GM21737 (cell line): Measurements from ENCODE around the gene COL23A1.

Experiments
- ATAC-seq: cut with Tn5 transposase; IDR thresholded peaks from one replicate; pipeline ENCODE4 v1.9.1; 2021; ENCODE audit warnings: mild to moderate bottlenecking, moderate library complexity; ENCODE audit not compliant: unreplicated experiment

The COL23A1 gene

DNA sequence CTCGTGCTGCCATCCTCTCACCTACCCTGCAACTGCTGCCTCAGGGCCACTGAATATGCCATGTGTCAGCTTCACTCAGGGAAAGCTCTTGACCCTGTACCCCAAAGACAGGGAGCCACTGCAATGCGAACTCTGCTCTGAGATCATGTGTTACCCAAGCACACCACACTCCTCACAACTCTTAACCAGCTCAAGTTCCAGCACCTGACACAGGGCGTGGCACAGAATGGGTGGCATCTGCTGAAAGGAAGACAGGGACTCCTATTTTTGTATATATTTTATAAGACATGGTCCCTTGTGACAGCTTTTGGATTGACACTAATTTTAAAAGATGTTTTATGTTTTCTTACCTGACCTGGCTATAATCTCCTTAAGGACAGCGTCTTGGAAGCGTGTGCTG, 368.3 kb downstream of the COL23A1 start:
- ATAC-seq, result no peak

- ATAC-seq, result no peak
Observed at GRCh38 chr5:178221282-178221681, 368.9 kb downstream of the COL23A1 start.

GRCh38 chr5:178218827-178219226, 371.4 kb downstream of the COL23A1 start:
- ATAC-seq, result no peak

GRCh38 chr5:178218237-178218776, 371.9 kb downstream of the COL23A1 start:
- ATAC-seq, result no peak

DNA sequence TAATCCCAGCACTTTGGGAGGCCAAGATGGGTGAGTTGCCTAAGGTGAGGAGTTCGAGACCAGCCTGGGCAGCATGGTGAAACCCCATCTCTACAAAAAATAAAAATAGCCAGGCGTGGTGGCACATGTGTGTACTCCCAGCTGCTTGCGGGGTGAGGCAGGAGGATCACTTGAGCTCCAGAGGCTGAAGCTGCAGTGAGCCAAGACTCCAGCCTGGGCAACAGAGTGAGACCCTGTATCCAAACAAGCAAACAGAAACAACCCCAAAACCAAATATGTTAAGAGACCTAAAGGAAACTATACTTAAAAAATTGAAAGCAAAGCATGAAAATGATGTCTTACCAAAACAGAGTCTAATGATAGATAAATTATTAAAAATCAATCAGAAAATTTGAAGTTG, 373.4 kb downstream of the COL23A1 start:
- ATAC-seq, result no peak

- no peak for ATAC-seq
Observed at GRCh38 chr5:178216088-178216534, 374.1 kb downstream of the COL23A1 start.

- no peak for ATAC-seq
Observed at GRCh38 chr5:178215280-178216002, 374.8 kb downstream of the COL23A1 start.

- ATAC-seq, result no peak
Observed at GRCh38 chr5:178214160-178214803, 375.9 kb downstream of the COL23A1 start.

GRCh38 chr5:178213748-178214151, 376.4 kb downstream of the COL23A1 start:
- ATAC-seq, result no peak

- ATAC-seq, result no peak
Observed at GRCh38 chr5:178213003-178213461, 377.2 kb downstream of the COL23A1 start.

- ATAC-seq, result no peak
Observed at GRCh38 chr5:178212241-178213002, 377.8 kb downstream of the COL23A1 start.

DNA sequence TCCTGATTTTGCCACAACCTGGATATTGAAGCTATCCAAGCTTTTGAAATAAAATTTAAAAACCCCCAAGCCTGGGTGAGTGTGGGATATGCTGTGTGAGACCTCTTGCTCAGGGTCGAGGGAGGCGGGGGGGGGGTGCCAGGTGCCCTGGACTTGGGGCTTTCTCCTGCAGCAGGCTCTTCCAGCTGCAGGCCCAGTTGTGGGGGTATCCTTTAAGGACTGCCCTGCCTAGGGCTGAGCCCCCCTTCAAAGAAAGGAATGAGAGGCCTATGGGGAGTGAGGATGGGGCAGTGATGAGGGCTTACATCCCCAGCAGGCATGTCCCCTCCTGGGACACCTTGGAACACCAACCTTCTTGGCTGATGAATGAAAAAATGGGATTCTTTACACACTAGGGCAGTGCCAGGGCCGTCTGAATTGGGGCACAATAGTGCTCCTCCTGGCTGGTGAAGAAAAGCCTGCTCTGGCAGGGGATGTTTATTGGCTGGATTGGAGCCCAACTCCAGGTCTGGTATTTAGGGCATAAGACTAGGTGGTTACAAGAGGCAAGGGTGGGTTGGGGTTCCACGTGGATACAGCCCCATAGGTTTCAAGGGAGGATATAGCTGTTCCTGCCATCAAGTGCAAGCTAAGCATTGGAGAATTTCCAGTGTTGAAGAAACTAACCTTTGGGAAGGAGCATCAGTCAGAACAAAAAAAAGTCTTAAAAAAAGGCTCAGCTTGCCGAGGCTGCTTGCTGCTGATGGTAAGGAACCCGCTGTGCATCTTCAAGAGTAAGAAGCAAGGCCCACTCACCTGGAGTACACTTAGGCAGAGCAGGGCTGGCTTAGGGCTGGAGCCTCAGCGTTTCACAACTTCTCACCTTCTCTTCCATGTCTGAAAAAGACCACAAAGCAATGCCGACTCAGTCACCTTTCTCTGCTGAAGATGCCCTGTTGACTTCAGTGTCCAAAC, 378.8 kb downstream of the COL23A1 start:
- ATAC-seq, result no peak

- no peak for ATAC-seq
Observed at GRCh38 chr5:178210686-178211085, 379.5 kb downstream of the COL23A1 start.

DNA sequence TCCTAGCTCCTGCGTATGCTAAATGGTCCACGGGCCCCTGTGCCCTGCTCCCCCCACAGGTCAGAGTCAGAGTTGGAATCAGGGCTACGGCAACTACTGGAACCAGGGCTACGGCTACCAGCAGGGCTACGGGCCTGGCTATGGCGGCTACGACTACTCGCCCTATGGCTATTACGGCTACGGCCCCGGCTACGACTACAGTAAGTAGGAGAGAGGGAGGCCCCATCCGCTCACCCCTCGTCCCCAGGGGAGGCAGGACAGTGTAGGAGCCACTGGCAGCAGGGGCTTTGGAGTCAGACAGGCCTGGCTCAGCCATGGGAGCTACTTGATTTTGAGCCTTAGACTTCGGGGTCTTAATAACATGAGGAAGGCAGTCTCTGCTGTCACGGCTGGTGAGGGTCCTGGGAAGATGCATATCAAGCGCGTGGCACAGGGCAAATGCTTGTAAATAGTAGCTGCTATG, 380.1 kb downstream of the COL23A1 start:
- no peak for ATAC-seq

DNA sequence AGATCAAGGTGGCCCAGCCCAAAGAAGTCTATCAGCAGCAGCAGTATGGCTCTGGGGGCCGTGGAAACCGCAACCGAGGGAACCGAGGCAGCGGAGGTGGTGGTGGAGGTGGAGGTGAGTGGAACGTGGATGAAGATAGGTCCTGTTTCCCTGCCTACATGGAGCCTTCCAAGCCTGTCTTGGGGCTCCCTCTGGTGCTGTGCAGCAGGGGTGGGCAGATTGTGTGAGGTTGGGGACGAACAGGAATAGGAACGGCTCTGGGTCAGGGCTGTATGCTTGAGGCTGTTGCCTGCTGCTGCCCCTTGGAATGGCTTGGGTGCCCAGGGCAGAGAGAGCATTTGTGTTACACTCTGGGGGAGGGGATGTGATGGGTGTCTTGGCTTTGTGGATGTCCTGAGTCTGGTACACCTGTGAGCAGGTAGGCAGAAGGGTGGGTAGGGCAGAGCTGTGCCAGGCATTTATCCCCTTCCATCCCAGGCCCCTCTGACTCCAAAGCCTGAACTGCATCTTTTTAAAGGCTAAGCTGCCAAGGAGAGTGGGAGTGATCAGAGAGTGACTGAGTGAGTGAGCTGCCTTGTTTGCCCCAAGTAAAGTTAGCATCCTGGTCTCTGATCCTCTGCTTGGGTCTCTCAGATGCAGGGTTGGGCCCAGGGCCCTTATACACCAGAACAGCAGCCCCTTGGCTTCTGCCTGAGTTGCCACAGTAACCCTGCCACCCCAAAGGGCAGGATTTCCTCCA, 380.7 kb downstream of the COL23A1 start:
- ATAC-seq, result no peak

GRCh38 chr5:178208540-178209227, 381.5 kb downstream of the COL23A1 start:
- no peak for ATAC-seq

GRCh38 chr5:178207917-178208280, 382.3 kb downstream of the COL23A1 start:
- ATAC-seq, result no peak

GRCh38 chr5:178207183-178207916, 382.8 kb downstream of the COL23A1 start:
- no peak for ATAC-seq
